Fibroblast of lung (primary cell): ENCODE data around the gene PRG2.

Experiments used
- EZH2 ChIP-seq: IDR thresholded peaks from 2 replicates; pipeline ENCODE4 v1.5.1; 2012; ENCODE audit warnings: low read length, control low read depth, mild to moderate bottlenecking; ENCODE audit errors: missing control alignments
- TF ChIP-seq, protein P1 (sequence below), 2 donors: IDR thresholded peaks in 1 of 2; conservative IDR thresholded peaks in 1 of 2; 1 replicate in 1 of 2; 2 replicates in 1 of 2; pipeline ENCODE4 v1.5.1; 2011 to 2012; ENCODE audit warnings: low read length in 2 of 2, control low read depth in 1 of 2, inconsistent platforms in 1 of 2, low read depth in 1 of 2, mild to moderate bottlenecking in 1 of 2

DNA sequence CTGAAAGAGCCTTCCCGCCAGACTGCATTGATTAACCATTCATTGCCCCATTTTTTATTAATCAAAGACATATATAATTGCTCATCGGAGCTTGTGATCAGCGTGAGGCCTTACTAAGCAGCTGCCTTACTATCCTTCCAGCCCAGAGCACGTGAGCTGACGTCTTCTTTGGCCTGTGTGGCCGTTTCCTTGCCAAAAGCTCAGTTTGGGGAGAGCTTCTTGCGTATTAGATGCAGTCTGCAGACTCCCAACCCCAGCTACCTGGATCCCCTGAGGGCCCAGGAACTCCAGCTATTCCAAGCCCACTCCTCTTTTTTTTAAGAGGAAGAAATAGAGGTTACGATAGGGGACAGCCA, 37.3 kb upstream of the PRG2 start:
- TF ChIP-seq, protein P1, sequence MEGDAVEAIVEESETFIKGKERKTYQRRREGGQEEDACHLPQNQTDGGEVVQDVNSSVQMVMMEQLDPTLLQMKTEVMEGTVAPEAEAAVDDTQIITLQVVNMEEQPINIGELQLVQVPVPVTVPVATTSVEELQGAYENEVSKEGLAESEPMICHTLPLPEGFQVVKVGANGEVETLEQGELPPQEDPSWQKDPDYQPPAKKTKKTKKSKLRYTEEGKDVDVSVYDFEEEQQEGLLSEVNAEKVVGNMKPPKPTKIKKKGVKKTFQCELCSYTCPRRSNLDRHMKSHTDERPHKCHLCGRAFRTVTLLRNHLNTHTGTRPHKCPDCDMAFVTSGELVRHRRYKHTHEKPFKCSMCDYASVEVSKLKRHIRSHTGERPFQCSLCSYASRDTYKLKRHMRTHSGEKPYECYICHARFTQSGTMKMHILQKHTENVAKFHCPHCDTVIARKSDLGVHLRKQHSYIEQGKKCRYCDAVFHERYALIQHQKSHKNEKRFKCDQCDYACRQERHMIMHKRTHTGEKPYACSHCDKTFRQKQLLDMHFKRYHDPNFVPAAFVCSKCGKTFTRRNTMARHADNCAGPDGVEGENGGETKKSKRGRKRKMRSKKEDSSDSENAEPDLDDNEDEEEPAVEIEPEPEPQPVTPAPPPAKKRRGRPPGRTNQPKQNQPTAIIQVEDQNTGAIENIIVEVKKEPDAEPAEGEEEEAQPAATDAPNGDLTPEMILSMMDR (conservative IDR thresholded peaks at IDR 0.05 in 1 of 2, IDR thresholded peaks at IDR 0.05 in 1 of 2; ENCODE audit: low read depth in 1 of 2, low read length in 2 of 2): no peak
- TF ChIP-seq EZH2: no peak
